Activated B cell treated with CpG ODN at 0.5 μM for 24 hours (primary cell): Measurements from ENCODE around the gene EFCAB12. TPM values are rescaled to one million over a fixed set of nuclear protein-coding genes. Genes with fewer than 3 reads are reported as not detected.

Experiments used
- ATAC-seq: fragments of 200-7000 bp; cut with Tn5 transposase; one replicate; pipeline ENCODE4 v1.10.0; 2021; ENCODE audit warnings: low read depth, mild to moderate bottlenecking, moderate library complexity
- CTCF ChIA-PET: fragments of 350-600 bp; sonication (Branson Sonifier 250); formaldehyde crosslinking; loops from one replicate; lab custom pipeline; 2021; ENCODE audit warnings: antibody characterized with exemption; lab: Charles Lee
- POLR2A ChIA-PET: fragments of 350-600 bp; sonication (Branson Sonifier 250); formaldehyde crosslinking; loops from one replicate; lab custom pipeline; 2021; ENCODE audit warnings: antibody characterized with exemption; lab: Charles Lee
- DNase-seq: peaks from one replicate; pipeline ENCODE4 v3.0.0; 2022
- H3K27ac Mint-ChIP-seq: one replicate; pipeline ENCODE4 v1.8.0; 2020; ENCODE audit warnings: mixed read lengths
- H3K27me3 Mint-ChIP-seq: one replicate; pipeline ENCODE4 v1.8.0; 2021; ENCODE audit warnings: mixed read lengths
- H3K36me3 Mint-ChIP-seq: one replicate; pipeline ENCODE4 v1.8.0; 2021; ENCODE audit warnings: low read depth, mixed read lengths
- H3K4me1 Mint-ChIP-seq: one replicate; pipeline ENCODE4 v1.8.0; 2021; ENCODE audit warnings: mixed read lengths
- H3K4me3 Mint-ChIP-seq: one replicate; pipeline ENCODE4 v1.8.0; 2020; ENCODE audit warnings: mild to moderate bottlenecking, mixed read lengths
- H3K9me3 Mint-ChIP-seq: one replicate; pipeline ENCODE4 v1.8.0; 2020; ENCODE audit warnings: mixed read lengths
- intact Hi-C: fragments of 100-400 bp; cut with micrococcal nuclease; formaldehyde crosslinking; loops from one replicate; pipeline ENCODE4 v1.15.1; 2024
- total RNA-seq: library from RNA; stranded (reverse); gene quantifications from 2 replicates; pipeline ENCODE4 v1.2.3, GENCODE V29; 2022
- TF ChIP-seq, protein P1 (sequence below): fragments of 200-600 bp; IDR thresholded peaks from one replicate; pipeline ENCODE4 v1.8.0; 2022; ENCODE audit warnings: antibody characterized with exemption, mild to moderate bottlenecking

Gene EFCAB12
- total RNA-seq, 1 donor from 2014 or later: 1.8 TPM

DNA sequence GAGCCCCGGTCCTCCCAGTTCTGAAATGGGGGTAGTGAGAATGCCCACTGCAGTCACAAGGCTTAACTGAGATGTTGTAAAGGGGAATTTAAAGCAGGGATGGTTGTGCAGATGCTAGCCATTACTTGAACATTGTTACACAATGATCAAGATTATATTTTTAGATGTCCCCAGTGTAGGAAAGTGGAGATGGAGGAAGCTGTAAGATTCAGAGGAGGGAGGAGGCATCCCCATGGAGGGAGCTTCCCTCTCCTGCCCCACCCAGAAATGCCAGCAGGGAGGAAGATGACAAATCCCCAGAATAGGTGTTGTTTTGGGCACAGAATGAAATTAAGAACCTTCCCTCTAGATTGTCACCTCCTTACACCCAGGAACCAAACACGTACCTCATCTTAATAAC, 46.1 kb downstream of the EFCAB12 start:
- TF ChIP-seq, protein P1, sequence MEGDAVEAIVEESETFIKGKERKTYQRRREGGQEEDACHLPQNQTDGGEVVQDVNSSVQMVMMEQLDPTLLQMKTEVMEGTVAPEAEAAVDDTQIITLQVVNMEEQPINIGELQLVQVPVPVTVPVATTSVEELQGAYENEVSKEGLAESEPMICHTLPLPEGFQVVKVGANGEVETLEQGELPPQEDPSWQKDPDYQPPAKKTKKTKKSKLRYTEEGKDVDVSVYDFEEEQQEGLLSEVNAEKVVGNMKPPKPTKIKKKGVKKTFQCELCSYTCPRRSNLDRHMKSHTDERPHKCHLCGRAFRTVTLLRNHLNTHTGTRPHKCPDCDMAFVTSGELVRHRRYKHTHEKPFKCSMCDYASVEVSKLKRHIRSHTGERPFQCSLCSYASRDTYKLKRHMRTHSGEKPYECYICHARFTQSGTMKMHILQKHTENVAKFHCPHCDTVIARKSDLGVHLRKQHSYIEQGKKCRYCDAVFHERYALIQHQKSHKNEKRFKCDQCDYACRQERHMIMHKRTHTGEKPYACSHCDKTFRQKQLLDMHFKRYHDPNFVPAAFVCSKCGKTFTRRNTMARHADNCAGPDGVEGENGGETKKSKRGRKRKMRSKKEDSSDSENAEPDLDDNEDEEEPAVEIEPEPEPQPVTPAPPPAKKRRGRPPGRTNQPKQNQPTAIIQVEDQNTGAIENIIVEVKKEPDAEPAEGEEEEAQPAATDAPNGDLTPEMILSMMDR: no peak
- Mint-ChIP-seq H3K27me3 (no peaks in the 10 kb centered on the region), H3K36me3 (peaks cover 19% of the 10 kb centered on the region), H3K4me3 (no peak overlapping the region), H3K27ac (no peak overlapping the region), H3K9me3 (no peaks in the 10 kb centered on the region), H3K4me1 (no peaks in the 10 kb centered on the region)
- intact Hi-C loops: loop anchor here (2.0 to 5.0 kb wide), 4 partner anchors 46 to 620 kb away; partner anchors contain the start of genes EFCAB12 and IFT122
- DNase-seq: no peak
- ChIA-PET POLR2A (interaction anchor here (1.8 kb wide), 1 partner anchor 58 kb away, joined by 7 read pairs; the partner anchor contains the start of genes IFT122 and MBD4), CTCF (interaction anchor here (1.4 to 3.3 kb wide), 3 partner anchors 47 to 411 kb away, joined by 5 to 14 read pairs (median 5); no protein-coding TSS in a partner anchor)
- no peak for ATAC-seq

DNA sequence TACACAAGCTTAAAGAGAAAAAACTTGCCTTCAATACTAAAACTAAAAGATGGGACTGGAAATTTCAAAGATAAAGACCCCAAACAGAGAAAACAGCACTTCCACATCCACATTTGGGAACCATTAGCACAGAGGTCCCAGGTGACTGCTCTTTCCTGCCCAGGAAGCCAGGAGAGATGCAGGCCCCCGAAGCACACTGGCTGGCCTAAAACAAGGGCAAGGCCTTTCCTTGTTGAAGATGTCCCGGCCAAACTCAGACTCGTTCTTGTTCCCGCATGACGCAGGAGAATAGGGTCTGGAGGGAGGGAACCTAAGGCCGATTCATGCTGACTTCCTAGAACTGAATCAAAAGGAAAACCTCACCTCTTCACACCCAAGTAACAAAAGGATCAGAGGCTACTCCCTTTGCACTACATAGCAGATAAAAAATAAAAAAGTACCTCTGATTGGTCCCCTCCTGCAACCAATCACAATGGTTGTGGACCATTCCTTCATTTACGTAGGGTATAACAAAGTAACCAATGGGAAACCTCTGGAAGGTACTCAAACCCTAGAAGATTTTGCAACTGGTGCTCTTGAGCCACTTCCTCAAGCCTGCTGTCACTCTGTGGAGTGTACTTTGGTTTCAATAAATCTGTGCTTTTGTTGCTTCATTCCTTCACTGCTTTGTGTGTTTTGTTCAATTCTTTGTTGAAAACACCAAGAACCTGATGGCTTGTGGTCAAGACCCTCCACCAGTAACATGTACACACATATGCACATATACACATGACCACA, 48.7 kb downstream of the EFCAB12 start:
- Mint-ChIP-seq H3K9me3 (no peaks in the 10 kb centered on the region), H3K36me3 (peaks cover 7% of the 10 kb centered on the region), H3K27me3 (no peaks in the 10 kb centered on the region), H3K27ac (no peak overlapping the region), H3K4me3 (no peak overlapping the region), H3K4me1 (no peaks in the 10 kb centered on the region)
- ATAC-seq (no peak), DNase-seq (no peak)
- ChIA-PET CTCF (no interaction called here), POLR2A (no interaction called here)
- TF ChIP-seq, protein P1: no peak
- intact Hi-C loops: loop anchor here (5.0 kb wide), 3 partner anchors 63 to 623 kb away; partner anchors contain the start of gene IFT122

DNA sequence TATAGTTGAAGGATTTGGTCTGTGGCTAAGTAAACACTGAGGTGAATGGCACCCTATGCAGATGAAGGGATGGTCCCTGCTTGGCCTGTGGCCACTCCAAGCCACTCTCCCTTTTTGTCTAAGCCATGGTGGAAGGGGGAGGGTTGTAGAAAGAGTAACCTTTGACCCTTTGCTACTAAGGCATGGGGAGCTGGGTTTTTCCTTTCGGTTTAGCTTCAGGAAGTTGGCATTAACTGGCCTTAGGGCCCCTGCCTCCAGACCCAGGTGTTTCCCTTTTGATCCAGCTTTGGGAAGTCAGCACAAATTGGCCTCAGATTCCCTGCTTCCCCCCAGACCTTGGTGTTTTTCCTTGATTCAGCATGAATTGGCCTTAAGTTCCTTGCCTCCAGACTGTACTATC, 49.5 kb downstream of the EFCAB12 start:
- no peak overlapping the region for H3K27ac Mint-ChIP-seq
- CTCF ChIA-PET: no interaction called here
- intact Hi-C loops: no loop called here

DNA sequence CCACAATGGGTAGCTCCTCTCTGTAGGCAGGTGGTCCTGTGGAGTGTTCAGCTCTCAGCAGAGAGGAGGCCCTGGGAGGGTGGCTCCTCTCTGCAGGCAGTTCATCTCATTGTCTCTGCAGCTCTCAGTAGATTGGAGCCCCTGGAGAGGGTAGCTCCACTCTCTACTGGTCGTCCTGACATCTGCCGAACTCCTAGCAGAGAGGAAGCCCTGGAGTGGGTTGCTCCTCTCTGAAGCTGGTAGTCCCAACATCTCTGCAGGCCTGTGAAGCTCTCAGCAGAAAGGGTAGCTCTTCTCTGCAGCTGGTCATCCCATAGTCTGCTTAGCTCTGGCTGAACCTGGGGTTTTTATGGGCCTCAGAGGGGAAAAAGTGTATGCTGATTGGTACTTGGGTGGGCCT, 50.8 kb downstream of the EFCAB12 start:
- no peak overlapping the region for H3K27ac Mint-ChIP-seq
- CTCF ChIA-PET: no interaction called here
- no peaks in the 10 kb centered on the region for H3K9me3 Mint-ChIP-seq
- intact Hi-C loops: no loop called here
- no peak overlapping the region for H3K4me3 Mint-ChIP-seq
- H3K27me3 Mint-ChIP-seq: no peaks in the 10 kb centered on the region
- TF ChIP-seq, protein P1: no peak
- ATAC-seq (no peak), DNase-seq (no peak)
- peaks cover 7% of the 10 kb centered on the region for H3K36me3 Mint-ChIP-seq
- POLR2A ChIA-PET: no interaction called here
- H3K4me1 Mint-ChIP-seq: no peaks in the 10 kb centered on the region

More for the DNA sequence above, 49.5 kb downstream of the EFCAB12 start:
- no peak for DNase-seq
- TF ChIP-seq, protein P1: no peak
- POLR2A ChIA-PET: no interaction called here
- H3K4me1 Mint-ChIP-seq: no peaks in the 10 kb centered on the region
- H3K36me3 Mint-ChIP-seq: peaks cover 7% of the 10 kb centered on the region
- no peaks in the 10 kb centered on the region for H3K9me3 Mint-ChIP-seq
- H3K27me3 Mint-ChIP-seq: no peaks in the 10 kb centered on the region
- no peak overlapping the region for H3K4me3 Mint-ChIP-seq
- no peak for ATAC-seq

DNA sequence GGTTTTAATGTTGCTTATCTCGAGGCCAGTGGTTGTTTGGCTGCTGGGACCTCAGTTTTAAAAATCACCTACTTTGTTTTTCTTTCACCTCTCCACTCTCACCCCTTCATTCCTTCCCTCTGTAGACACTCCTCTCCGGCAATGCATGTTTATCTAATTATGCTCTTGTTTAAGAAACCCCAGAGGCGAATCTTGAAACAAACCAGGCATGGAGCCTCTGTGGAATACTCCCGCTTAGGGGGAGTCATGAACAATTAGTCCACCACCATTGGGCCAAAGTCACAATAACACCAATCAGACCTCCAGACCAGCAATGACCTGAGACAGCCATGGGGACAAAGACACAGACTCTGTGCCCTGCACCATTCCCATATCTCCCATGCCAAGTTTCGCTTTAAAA, 53.3 kb downstream of the EFCAB12 start:
- TF ChIP-seq, protein P1: no peak
- H3K27me3 Mint-ChIP-seq: no peaks in the 10 kb centered on the region
- H3K27ac Mint-ChIP-seq: no peak overlapping the region
- no peak overlapping the region for H3K4me3 Mint-ChIP-seq
- no peaks in the 10 kb centered on the region for H3K9me3 Mint-ChIP-seq
- CTCF ChIA-PET: interaction anchor here (0.7 kb wide), 1 partner anchor 54 kb away, joined by 3 read pairs; the partner anchor contains the start of gene EFCAB12
- intact Hi-C loops: no loop called here
- ATAC-seq (no peak), DNase-seq (no peak)
- H3K36me3 Mint-ChIP-seq: peaks cover 3% of the 10 kb centered on the region
- H3K4me1 Mint-ChIP-seq: no peaks in the 10 kb centered on the region
- POLR2A ChIA-PET: no interaction called here
